HepG2 (cell line): ENCODE results near the gene FCGBP. TPM values are rescaled to one million over a fixed set of nuclear protein-coding genes. Genes with fewer than 3 reads are reported as not detected.

Experiments used
- CBX2 ChIP-seq, 2 experiments: fragments of 200-600 bp in 1 of 2; sonication (generic); formaldehyde crosslinking in 1 of 2; IDR thresholded peaks; 2 replicates each; pipeline versions ENCODE4 v1.7.0 to v1.8.1; 2018 to 2022; ENCODE audit warnings: low read depth in 2 of 2, low read length in 1 of 2, mild to moderate bottlenecking in 1 of 2, missing genetic modification reagents in 1 of 2
- CCDC6 ChIP-seq: sonication (generic); formaldehyde crosslinking; IDR thresholded peaks from 2 replicates; pipeline ENCODE4 v1.8.1; 2022; ENCODE audit warnings: mild to moderate bottlenecking, missing genetic modification reagents, moderate library complexity
- ELF3 ChIP-seq: IDR thresholded peaks from 2 replicates; pipeline ENCODE4 v1.6.1; 2016; ENCODE audit warnings: missing genetic modification reagents, missing compliant biosample characterization
- FOXO1 ChIP-seq: sonication (generic); formaldehyde crosslinking; IDR thresholded peaks from 2 replicates; pipeline ENCODE4 v1.4.0; 2020; ENCODE audit warnings: missing genetic modification reagents
- GATA4 ChIP-seq: sonication (generic); IDR thresholded peaks from 2 replicates; pipeline ENCODE4 v1.6.1; 2016; ENCODE audit warnings: antibody characterized with exemption, low read depth, borderline replicate concordance
- GLMP ChIP-seq: sonication (generic); formaldehyde crosslinking; IDR thresholded peaks from 2 replicates; pipeline ENCODE4 v1.9.0; 2021; ENCODE audit warnings: missing genetic modification reagents, mild to moderate bottlenecking, borderline replicate concordance
- HNF4G ChIP-seq, 2 experiments: sonication (generic) in 1 of 2; formaldehyde crosslinking in 1 of 2; IDR thresholded peaks; 2 replicates each; pipeline versions ENCODE4 v1.4.0 to v1.6.1; 2011 to 2020; ENCODE audit warnings: borderline replicate concordance in 2 of 2, low read depth in 2 of 2, mild to moderate bottlenecking in 2 of 2, low read length in 1 of 2, missing genetic modification reagents in 1 of 2, moderate library complexity in 1 of 2
- HOXA3 ChIP-seq: sonication (generic); formaldehyde crosslinking; IDR thresholded peaks from 2 replicates; pipeline ENCODE4 v1.5.0; 2020; ENCODE audit warnings: missing genetic modification reagents
- PRMT3 ChIP-seq: sonication (generic); formaldehyde crosslinking; IDR thresholded peaks from 2 replicates; pipeline ENCODE4 v1.8.1; 2022; ENCODE audit warnings: low read depth, mild to moderate bottlenecking, moderate library complexity, missing genetic modification reagents, borderline replicate concordance
- THYN1 ChIP-seq: sonication (generic); formaldehyde crosslinking; IDR thresholded peaks from 2 replicates; pipeline ENCODE4 v1.8.1; 2023; ENCODE audit warnings: low read depth, mild to moderate bottlenecking, moderate library complexity, missing genetic modification reagents, borderline replicate concordance
- ZBTB43 ChIP-seq: sonication (generic); formaldehyde crosslinking; conservative IDR thresholded peaks from 2 replicates; pipeline ENCODE4 v1.4.0; 2020; ENCODE audit warnings: missing genetic modification reagents
- ZFP82 ChIP-seq: sonication (generic); formaldehyde crosslinking; IDR thresholded peaks from 2 replicates; pipeline ENCODE4 v1.5.1; 2020; ENCODE audit warnings: mild to moderate bottlenecking, missing genetic modification reagents, borderline replicate concordance
- ZMAT5 ChIP-seq: sonication (generic); formaldehyde crosslinking; IDR thresholded peaks from 2 replicates; pipeline ENCODE4 v1.5.0; 2020; ENCODE audit warnings: mild to moderate bottlenecking, low read depth, missing genetic modification reagents, borderline replicate concordance
- ZNF20 ChIP-seq: sonication (generic); formaldehyde crosslinking; IDR thresholded peaks from 2 replicates; pipeline ENCODE4 v1.4.0; 2020; ENCODE audit warnings: mild to moderate bottlenecking, moderate library complexity, missing genetic modification reagents
- ZNF292 ChIP-seq: sonication (generic); formaldehyde crosslinking; IDR thresholded peaks from 2 replicates; pipeline ENCODE4 v1.8.1; 2022; ENCODE audit warnings: mild to moderate bottlenecking, low read depth, missing genetic modification reagents, borderline replicate concordance
- ZNF317 ChIP-seq: sonication (generic); formaldehyde crosslinking; IDR thresholded peaks from 2 replicates; pipeline ENCODE4 v1.5.0; 2020; ENCODE audit warnings: mild to moderate bottlenecking, missing genetic modification reagents
- ZNF430 ChIP-seq: sonication (generic); formaldehyde crosslinking; IDR thresholded peaks from 2 replicates; pipeline ENCODE4 v1.9.0; 2021; ENCODE audit warnings: mild to moderate bottlenecking, missing genetic modification reagents
- ZNF768 ChIP-seq: sonication (generic); formaldehyde crosslinking; IDR thresholded peaks from 2 replicates; pipeline ENCODE4 v1.4.0; 2020; ENCODE audit warnings: missing genetic modification reagents
- ZNF839 ChIP-seq: sonication (generic); formaldehyde crosslinking; IDR thresholded peaks from 2 replicates; pipeline ENCODE4 v1.4.0; 2020; ENCODE audit warnings: missing genetic modification reagents, mild to moderate bottlenecking, borderline replicate concordance
- ZSCAN21 ChIP-seq: sonication (generic); formaldehyde crosslinking; IDR thresholded peaks from 2 replicates; pipeline ENCODE4 v1.8.0; 2022; ENCODE audit warnings: mild to moderate bottlenecking, missing genetic modification reagents, moderate library complexity, borderline replicate concordance
- polyA plus RNA-seq, 8 experiments: library from polyadenylated mRNA; depleted of rRNA in 3 of 8; stranded (reverse) in 7 of 8; unstranded in 1 of 8; fragments of >200 nt; fragmentation: Illumina TruSeq in 4 of 8; extraction: Trizol in 4 of 8; gene quantifications; 2 replicates each; pipeline versions ENCODE4 v1.2.1 to v1.2.3, GENCODE V29; 2011 to 2016; ENCODE audit warnings: low read depth in 4 of 8, missing spikeins in 1 of 8, mixed read lengths in 1 of 8; ENCODE audit not compliant: insufficient read depth in 1 of 8
- total RNA-seq, 5 experiments: library from RNA; depleted of rRNA; stranded (reverse); fragments of >200 nt; fragmentation: Illumina TruSeq; extraction: Trizol; gene quantifications; 2 replicates each; pipeline ENCODE4 v1.2.3, GENCODE V29; 2016; ENCODE audit warnings: low read depth in 1 of 5
- TF ChIP-seq, protein P1 (sequence below): sonication (generic); formaldehyde crosslinking; conservative IDR thresholded peaks from 2 replicates; pipeline ENCODE4 v1.4.0; 2020; ENCODE audit warnings: missing genetic modification reagents

FCGBP gene
- total and polyA plus RNA-seq, 2 of the 13 experiments (the other 11 are each of a cell fraction or from before 2014, with no cell fraction given), result 1.3 to 7.0 TPM

DNA sequence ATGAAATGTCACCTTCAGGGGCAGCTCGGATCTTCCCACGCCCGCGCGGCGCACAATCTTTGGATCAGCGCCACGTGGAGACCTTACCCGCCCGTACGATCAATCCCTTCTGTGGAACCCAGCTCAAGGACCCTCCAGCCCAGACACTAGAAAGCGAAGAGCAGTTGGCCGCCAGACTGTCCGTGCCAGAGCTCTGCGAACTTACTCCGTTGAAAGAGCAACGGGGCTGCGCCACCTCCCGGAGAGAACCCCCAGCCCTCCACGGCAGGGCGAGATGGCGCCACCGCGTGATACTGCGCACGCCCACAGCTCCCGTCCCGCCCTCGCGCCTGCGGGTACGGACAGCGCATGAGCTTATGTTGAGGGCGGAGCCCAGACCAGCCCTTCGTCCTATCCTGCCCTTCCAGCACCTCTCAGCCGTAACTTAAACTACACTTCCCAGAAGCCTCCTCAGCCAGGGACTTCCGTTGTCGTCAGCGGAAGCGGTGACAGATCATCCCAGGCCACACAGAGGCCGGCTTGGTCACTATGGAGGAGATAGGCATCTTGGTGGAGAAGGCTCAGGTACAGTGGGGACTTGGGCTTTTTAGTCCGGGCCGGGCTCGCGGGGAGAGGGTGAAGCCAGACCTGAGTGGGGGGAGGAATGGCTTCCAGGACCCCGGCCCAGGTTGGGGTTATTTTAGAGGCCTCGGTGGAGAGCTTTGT lies 36.4 kb upstream of the FCGBP start, which contains the start of gene PSMC4 (continued):
- TF ChIP-seq, protein P1, sequence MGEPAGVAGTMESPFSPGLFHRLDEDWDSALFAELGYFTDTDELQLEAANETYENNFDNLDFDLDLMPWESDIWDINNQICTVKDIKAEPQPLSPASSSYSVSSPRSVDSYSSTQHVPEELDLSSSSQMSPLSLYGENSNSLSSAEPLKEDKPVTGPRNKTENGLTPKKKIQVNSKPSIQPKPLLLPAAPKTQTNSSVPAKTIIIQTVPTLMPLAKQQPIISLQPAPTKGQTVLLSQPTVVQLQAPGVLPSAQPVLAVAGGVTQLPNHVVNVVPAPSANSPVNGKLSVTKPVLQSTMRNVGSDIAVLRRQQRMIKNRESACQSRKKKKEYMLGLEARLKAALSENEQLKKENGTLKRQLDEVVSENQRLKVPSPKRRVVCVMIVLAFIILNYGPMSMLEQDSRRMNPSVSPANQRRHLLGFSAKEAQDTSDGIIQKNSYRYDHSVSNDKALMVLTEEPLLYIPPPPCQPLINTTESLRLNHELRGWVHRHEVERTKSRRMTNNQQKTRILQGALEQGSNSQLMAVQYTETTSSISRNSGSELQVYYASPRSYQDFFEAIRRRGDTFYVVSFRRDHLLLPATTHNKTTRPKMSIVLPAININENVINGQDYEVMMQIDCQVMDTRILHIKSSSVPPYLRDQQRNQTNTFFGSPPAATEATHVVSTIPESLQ (CRISPR knock-in tag), result 0 out of 2 replicates have a peak, but pooled peaks have one; percentile 66
- TF ChIP-seq ZNF430 (CRISPR knock-in tag) (peak; percentile 75), HOXA3 (CRISPR knock-in tag) (peak; percentile 92), CCDC6 (CRISPR knock-in tag) (peak; percentile 75; the same call in 1 of the 2 replicates), THYN1 (CRISPR knock-in tag) (no peak), ZNF768 (CRISPR knock-in tag) (peak; percentile 59; the same call in 1 of the 2 replicates), HNF4G (IDR thresholded peaks at IDR 0.05; ENCODE audit: borderline replicate concordance, low read depth, low read length) (0 out of 2 replicates have a peak, but pooled peaks have one; percentile 9), HNF4G (CRISPR knock-in tag; IDR thresholded peaks at IDR 0.05; ENCODE audit: borderline replicate concordance, low read depth) (peak; percentile 48; the same call in 1 of the 2 replicates), ZNF20 (no peak), PRMT3 (CRISPR knock-in tag) (peak; percentile 78; the same call in 1 of the 2 replicates), GATA4 (no peak), ZSCAN21 (CRISPR knock-in tag) (peak; percentile 54; the same call in 1 of the 2 replicates), ZBTB43 (CRISPR knock-in tag) (peak; percentile 85), CBX2 (IDR thresholded peaks at IDR 0.05; ENCODE audit: low read depth, low read length) (no peak), CBX2 (CRISPR knock-in tag; IDR thresholded peaks at IDR 0.05; ENCODE audit: low read depth) (no peak), ZFP82 (CRISPR knock-in tag) (peak; percentile 69; the same call in 1 of the 2 replicates), GLMP (no peak), ZNF292 (CRISPR knock-in tag) (peak; percentile 76), ZMAT5 (CRISPR knock-in tag) (no peak), ZNF317 (CRISPR knock-in tag) (peak; percentile 84), ELF3 (CRISPR knock-in tag) (peak; percentile 74), ZNF839 (peak; percentile 80; the same call in 1 of the 2 replicates), FOXO1 (CRISPR knock-in tag) (peak; percentile 62; the same call in 1 of the 2 replicates)
